D341Med (cell line): ENCODE results near the gene TMEM175.

ENCODE experiments used
- DNase-seq: peaks from one replicate; pipeline ENCODE4 v3.0.0; 2012; ENCODE audit warnings: low spot score

TMEM175 gene

GRCh38 chr4:899556-899906 lies 32.7 kb upstream of the TMEM175 start:
- no peak for DNase-seq

DNA sequence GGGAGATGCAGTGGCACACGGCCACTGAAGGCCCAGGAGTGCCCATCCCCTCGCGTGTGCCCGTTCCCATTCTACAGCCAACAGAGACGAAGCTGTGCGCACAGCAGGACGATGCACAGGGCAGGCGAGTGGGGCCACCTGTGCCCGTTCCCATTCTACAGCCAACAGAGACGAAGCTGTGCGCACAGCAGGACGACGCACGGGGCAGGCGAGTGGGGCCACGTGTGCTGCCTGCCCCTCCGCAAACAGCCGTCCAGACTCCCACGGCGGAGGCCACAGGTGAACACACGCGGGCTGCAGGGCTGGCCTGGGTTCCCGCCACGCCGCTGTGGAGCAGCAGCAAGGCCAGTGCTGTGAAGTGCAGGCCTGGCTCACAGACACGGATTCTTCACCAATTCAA lies 32.2 kb upstream of the TMEM175 start:
- no peak for DNase-seq

- no peak for DNase-seq
These were observed 31.5 kb upstream of the TMEM175 start for GRCh38 chr4:900721-901120.

DNA sequence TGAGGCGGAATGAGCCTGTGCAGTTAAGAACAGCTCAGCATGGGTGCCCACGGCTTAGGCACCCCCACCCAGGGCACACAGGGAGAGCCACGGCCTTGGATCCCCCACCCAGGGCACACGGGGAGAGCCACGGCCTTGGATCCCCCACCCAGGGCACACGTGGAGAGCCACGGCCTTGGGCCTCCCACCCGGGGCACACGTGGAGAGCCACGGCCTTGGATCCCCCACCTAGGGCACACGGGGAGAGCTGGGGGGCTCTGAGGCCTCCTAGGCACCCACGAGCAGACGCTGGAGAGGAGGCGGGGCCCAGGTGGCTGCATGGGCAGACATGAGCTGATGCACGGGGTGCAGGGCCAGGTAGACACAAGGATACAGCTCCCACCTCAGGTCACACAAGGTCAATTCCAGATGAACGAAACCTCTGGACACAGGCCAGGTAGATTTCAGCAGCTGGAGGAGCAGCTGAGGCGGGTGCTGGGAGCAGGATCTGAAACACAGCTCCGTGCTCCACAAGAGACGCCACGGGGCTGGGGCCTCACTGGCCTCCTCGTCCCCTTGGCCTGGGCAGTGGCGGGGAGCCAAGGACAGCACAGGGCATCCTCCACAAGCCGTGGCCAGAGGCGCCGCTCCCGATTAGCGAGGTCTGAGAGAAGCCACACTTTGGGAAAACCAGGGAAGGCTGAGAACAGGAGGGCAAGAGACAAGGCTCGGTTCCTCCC lies 30.9 kb upstream of the TMEM175 start:
- DNase-seq: no peak

- no peak for DNase-seq
These were observed 28.9 kb upstream of the TMEM175 start for GRCh38 chr4:903066-904046.

DNA sequence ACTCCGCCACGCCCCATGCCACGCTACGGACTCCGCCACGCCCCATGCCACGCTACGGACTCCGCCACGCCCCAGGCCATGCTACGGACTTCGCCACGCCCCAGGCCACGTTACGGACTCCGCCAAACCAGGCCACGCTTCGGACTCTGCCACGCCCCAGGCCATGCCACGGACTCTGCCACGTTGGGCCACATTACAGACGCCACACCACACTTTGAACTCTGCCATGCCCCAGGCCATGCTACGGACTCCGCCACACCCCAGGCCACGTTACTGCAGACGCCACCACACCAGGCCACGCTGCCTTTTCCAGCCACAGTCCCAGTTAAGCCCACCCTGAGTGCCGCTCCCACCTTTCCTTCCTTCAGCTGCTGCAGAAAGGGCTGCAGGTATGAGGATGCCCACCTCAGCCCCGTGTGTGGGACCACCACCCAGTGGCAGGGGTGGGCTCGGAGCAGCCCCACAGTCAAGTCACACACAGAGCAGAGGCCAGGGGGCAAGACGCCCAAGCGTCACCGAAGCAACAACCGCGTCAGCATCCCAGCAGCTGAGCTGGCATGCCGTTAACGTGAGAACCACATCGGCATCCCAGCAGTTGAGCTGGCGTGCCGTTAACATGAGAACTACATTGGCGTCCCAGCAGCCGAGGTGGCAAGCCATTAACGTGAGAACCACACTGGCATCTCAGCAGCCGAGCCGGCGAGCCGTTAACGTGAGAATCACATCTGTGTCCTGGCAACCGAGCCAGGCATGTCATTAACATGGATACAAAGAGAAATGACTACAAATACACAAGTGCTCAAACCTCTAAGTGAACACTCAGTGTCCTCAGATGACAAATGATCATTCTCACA lies 26.5 kb upstream of the TMEM175 start:
- DNase-seq: no peak

GRCh38 chr4:906339-907102 lies 25.7 kb upstream of the TMEM175 start:
- DNase-seq: no peak

GRCh38 chr4:907103-907400 lies 25.2 kb upstream of the TMEM175 start:
- DNase-seq: no peak

GRCh38 chr4:907691-908425 lies 24.4 kb upstream of the TMEM175 start:
- no peak for DNase-seq

GRCh38 chr4:909131-909571 lies 23.1 kb upstream of the TMEM175 start:
- no peak for DNase-seq

DNA sequence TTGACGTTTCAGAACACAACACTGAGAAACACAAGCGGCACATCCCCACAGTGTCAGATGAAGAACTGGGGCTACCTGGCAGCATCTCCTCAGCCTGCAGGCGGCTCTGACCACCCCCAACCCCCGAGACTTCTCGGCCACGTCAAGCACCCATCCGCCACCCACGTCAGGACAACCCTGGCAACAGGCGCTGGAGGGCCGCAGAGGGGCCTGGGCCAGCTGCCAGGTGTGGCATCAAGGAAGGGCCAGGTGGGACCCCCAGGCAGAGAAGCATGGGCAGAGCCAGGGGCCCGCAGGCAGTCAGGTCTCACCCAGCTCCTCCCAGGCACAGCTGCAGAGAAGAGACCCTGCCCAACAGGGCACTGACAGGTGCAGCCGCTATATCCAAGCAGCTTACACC lies 22.4 kb upstream of the TMEM175 start:
- no peak for DNase-seq

DNA sequence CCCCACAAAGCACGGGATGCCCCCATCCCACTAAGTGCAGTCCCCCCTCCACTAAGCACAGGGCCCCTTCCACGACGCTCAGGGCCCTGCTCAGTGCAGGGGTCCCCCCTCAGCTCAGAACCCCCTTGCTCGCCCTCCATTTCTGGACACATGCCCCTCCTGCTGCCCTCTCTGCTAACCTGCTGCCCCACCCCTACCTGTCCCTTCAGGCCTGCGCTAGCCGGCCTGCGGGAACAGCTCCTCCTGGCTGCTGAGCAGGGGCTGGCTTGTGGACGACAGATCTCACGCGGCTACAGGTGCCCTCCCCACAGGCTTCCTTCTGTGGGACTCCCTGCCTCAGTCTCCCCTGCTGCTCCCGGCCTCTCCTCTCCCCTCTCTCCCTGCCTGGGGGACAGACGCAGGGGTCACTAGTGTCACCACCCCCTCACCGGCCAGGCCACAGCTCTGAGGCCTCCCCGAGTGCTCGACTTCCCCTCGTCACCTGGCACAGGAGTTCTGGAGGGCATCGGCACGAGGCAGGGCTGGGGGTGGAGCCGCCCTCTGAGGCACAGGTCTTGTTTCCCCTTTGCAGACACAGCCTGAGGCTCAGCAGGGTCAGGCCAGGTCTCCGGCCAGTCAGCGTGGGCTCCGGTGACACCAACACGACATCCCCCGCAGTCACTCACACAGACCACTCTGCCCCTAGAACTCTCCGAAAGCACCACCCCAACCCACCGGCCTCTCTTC lies 21.7 kb upstream of the TMEM175 start:
- no peak for DNase-seq

GRCh38 chr4:911221-911751 lies 21.0 kb upstream of the TMEM175 start:
- no peak for DNase-seq

DNA sequence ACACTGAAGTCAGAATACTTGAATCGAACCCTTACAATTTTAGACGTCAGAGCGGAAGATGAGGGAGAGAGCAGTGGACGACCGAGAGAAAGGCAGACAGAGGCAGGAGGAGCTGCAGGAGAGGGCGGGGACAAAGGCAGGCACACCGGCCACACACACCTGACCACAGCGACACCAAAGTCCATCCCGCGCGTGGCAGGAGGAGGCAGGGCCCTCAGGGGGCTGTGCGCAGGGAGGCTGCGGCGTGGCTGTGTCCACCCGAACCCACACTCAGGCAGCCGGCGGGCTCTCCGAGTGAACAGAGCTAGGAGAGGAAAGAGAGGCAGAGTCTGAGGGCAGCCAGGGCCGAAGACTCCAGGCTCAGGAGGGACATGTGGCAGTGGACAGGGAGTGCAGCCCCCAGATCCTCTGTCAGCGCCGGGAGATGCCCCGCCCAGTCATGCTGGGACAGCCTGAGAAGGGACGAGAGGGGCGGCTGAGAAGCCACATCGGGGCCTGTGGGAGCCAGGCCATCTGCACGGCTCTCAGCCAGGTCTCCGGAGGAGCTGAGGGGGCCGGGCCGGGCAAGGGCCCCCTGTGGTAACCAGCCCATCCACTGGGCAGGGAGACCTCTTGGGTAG lies 20.3 kb upstream of the TMEM175 start:
- no peak for DNase-seq

GRCh38 chr4:912548-913279 lies 19.5 kb upstream of the TMEM175 start:
- DNase-seq: no peak

GRCh38 chr4:913280-913618 lies 19.0 kb upstream of the TMEM175 start:
- no peak for DNase-seq

DNA sequence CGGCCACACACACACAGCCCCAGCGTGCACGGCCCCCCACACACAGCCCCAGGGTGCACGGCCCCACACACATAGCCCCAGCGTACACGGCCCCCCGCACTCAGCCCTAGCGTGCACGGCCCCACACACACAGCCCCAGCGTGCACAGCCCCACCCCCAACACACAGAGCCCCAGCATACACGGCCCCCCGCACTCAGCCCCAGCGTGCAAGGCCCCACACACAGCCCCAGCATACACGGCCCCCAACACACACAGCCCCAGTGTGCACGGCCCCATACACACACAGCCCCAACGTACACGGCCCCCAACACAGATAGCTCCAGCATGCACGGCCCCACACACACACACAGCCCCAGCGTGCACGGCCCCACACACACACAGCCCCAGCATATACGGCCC lies 17.7 kb upstream of the TMEM175 start:
- no peak for DNase-seq

DNA sequence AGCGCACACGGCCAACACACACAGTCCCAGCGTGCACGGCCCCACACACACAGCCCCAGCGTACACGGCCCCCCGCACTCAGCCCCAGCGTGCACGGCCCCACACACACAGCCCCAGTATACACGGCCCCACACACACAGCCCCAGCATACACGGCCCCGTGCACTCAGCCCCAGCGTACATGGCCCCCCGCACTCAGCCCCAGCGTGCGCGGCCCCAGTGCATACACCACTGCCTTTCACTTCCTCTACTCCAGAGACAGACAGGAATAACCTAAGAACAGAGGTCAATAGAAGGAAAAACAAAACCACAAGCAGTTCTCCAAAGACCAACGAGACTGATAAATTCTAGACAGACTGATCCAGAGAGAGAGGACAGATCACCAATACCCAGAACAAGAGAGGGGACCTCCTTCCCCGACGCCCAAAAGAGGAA lies 17.2 kb upstream of the TMEM175 start:
- DNase-seq: no peak

- no peak for DNase-seq
These were observed 16.7 kb upstream of the TMEM175 start for GRCh38 chr4:915595-915994.
